Sigmoid colon (tissue), 3 donors: ENCODE results near the gene TUBA3E.
"Not testable (repeated sequence)": the region's sequence is repeated elsewhere in the genome, so short reads cannot be mapped to it uniquely, and the experiment has no call there.

Experiments
- CTCF ChIP-seq, 4 experiments: fragments of 450-650 bp in 3 of 4; fragments of 200-600 bp in 1 of 4; IDR thresholded peaks; one replicate each; pipeline ENCODE4 v1.5.1; 2016 to 2019; ENCODE audit warnings: antibody characterized with exemption in 4 of 4, mild to moderate bottlenecking in 3 of 4, moderate library complexity in 2 of 4
- POLR2A ChIP-seq, 2 donors: fragments of 450-650 bp; IDR thresholded peaks; one replicate each; pipeline ENCODE4 v1.6.1; 2016; ENCODE audit warnings: antibody characterized with exemption in 2 of 2, mild to moderate bottlenecking in 2 of 2, moderate library complexity in 2 of 2

- not testable (repeated sequence) for TF ChIP-seq POLR2A, CTCF (IDR thresholded peaks at IDR 0.05)
These were observed 22.3 kb upstream of the TUBA3E start for GRCh38 chr2:130220505-130220904.
